IPS-20b (cell line): ENCODE results near the gene TRAPPC3.

Experiments used
- H3K27ac ChIP-seq: one replicate; pipeline ENCODE4 v1.5.1; 2013; ENCODE audit warnings: low read length
- H3K27me3 ChIP-seq: 2 replicates; pipeline ENCODE4 v1.6.1; 2013; ENCODE audit warnings: mild to moderate bottlenecking, low read length, inconsistent platforms; ENCODE audit not compliant: insufficient read depth
- H3K36me3 ChIP-seq: 2 replicates; pipeline ENCODE4 v1.6.1; 2013; ENCODE audit warnings: low read depth, mild to moderate bottlenecking, inconsistent platforms, low read length, moderate library complexity; ENCODE audit not compliant: insufficient read depth
- H3K4me1 ChIP-seq: 2 replicates; pipeline ENCODE4 v1.6.1; 2013; ENCODE audit warnings: mild to moderate bottlenecking, control low read depth, inconsistent platforms, low read length, moderate library complexity; ENCODE audit not compliant: insufficient read depth
- H3K4me3 ChIP-seq: 2 replicates; pipeline ENCODE4 v1.5.1; 2013; ENCODE audit warnings: mild to moderate bottlenecking, low read length, inconsistent platforms
- H3K9ac ChIP-seq: 2 replicates; pipeline ENCODE4 v1.6.1; 2013; ENCODE audit warnings: low read depth, mild to moderate bottlenecking, inconsistent platforms, low read length, moderate library complexity
- H3K9me3 ChIP-seq: 2 replicates; pipeline ENCODE4 v1.6.1; 2013; ENCODE audit warnings: mild to moderate bottlenecking, low read depth, low read length, inconsistent platforms; ENCODE audit not compliant: insufficient read depth

The TRAPPC3 gene

GRCh38 chr1:36100376-36100775, 48.9 kb downstream of the TRAPPC3 start:
- H3K4me3 ChIP-seq = no peak overlapping the region
- H3K9ac ChIP-seq = no peak overlapping the region
- H3K4me1 ChIP-seq = no peaks in the 10 kb centered on the region; the same call in 1 of the 2 replicates
- peaks cover 11% of the 10 kb centered on the region for H3K36me3 ChIP-seq
- no peaks in the 10 kb centered on the region for H3K9me3 ChIP-seq
- H3K27ac ChIP-seq = no peak overlapping the region
- no peaks in the 10 kb centered on the region for H3K27me3 ChIP-seq

- Histone ChIP-seq H3K9me3 (no peaks in the 10 kb centered on the region), H3K4me1 (no peaks in the 10 kb centered on the region; the same call in 1 of the 2 replicates), H3K27me3 (no peaks in the 10 kb centered on the region), H3K27ac (no peak overlapping the region), H3K4me3 (no peak overlapping the region), H3K9ac (no peak overlapping the region), H3K36me3 (peaks cover 16% of the 10 kb centered on the region)
Observed at GRCh38 chr1:36099681-36100341, 49.5 kb downstream of the TRAPPC3 start.

- peaks cover 26% of the 10 kb centered on the region for H3K36me3 ChIP-seq
- no peaks in the 10 kb centered on the region; the same call in 1 of the 2 replicates for H3K4me1 ChIP-seq
- no peak overlapping the region for H3K9ac ChIP-seq
- no peaks in the 10 kb centered on the region for H3K9me3 ChIP-seq
- H3K27ac ChIP-seq = no peak overlapping the region
- H3K27me3 ChIP-seq = no peaks in the 10 kb centered on the region
- H3K4me3 ChIP-seq = no peak overlapping the region
Observed at GRCh38 chr1:36098650-36099365, 50.5 kb downstream of the TRAPPC3 start.

GRCh38 chr1:36097693-36098585, 51.3 kb downstream of the TRAPPC3 start:
- Histone ChIP-seq H3K4me3 (no peak overlapping the region), H3K36me3 (peaks cover 35% of the 10 kb centered on the region), H3K27ac (no peak overlapping the region), H3K9me3 (no peaks in the 10 kb centered on the region), H3K4me1 (no peaks in the 10 kb centered on the region; the same call in 1 of the 2 replicates), H3K27me3 (no peaks in the 10 kb centered on the region), H3K9ac (no peak overlapping the region)

GRCh38 chr1:36096500-36097432, 52.5 kb downstream of the TRAPPC3 start:
- H3K27me3 ChIP-seq = no peaks in the 10 kb centered on the region
- H3K9me3 ChIP-seq = no peaks in the 10 kb centered on the region
- H3K4me1 ChIP-seq = no peaks in the 10 kb centered on the region; the same call in 1 of the 2 replicates
- H3K4me3 ChIP-seq = no peak overlapping the region
- peaks cover 47% of the 10 kb centered on the region for H3K36me3 ChIP-seq
- no peak overlapping the region for H3K27ac ChIP-seq
- no peak overlapping the region; the same call in 1 of the 2 replicates for H3K9ac ChIP-seq

- Histone ChIP-seq H3K4me1 (no peaks in the 10 kb centered on the region; the same call in 1 of the 2 replicates), H3K9ac (no peak overlapping the region), H3K36me3 (peaks cover 56% of the 10 kb centered on the region)
Observed at GRCh38 chr1:36095760-36096405, 53.4 kb downstream of the TRAPPC3 start.

GRCh38 chr1:36094621-36095061, 54.6 kb downstream of the TRAPPC3 start:
- no peak overlapping the region for H3K4me3 ChIP-seq
- no peak overlapping the region for H3K9ac ChIP-seq
- H3K9me3 ChIP-seq = no peaks in the 10 kb centered on the region
- peaks cover 56% of the 10 kb centered on the region for H3K36me3 ChIP-seq
- peaks cover 2% of the 10 kb centered on the region; the same call in 1 of the 2 replicates for H3K4me1 ChIP-seq
- H3K27me3 ChIP-seq = no peaks in the 10 kb centered on the region
- no peak overlapping the region for H3K27ac ChIP-seq

More at GRCh38 chr1:36095760-36096405, 53.4 kb downstream of the TRAPPC3 start:
- Histone ChIP-seq H3K27ac (no peak overlapping the region), H3K4me3 (no peak overlapping the region), H3K9me3 (no peaks in the 10 kb centered on the region), H3K27me3 (no peaks in the 10 kb centered on the region)

GRCh38 chr1:36093929-36094328, 55.4 kb downstream of the TRAPPC3 start:
- Histone ChIP-seq H3K9ac (no peak overlapping the region), H3K4me3 (no peak overlapping the region), H3K36me3 (peaks cover 56% of the 10 kb centered on the region), H3K27me3 (no peaks in the 10 kb centered on the region), H3K27ac (no peak overlapping the region), H3K9me3 (no peaks in the 10 kb centered on the region), H3K4me1 (peaks cover 3% of the 10 kb centered on the region; the same call in 1 of the 2 replicates)

GRCh38 chr1:36093226-36093625, 56.1 kb downstream of the TRAPPC3 start:
- no peaks in the 10 kb centered on the region for H3K9me3 ChIP-seq
- H3K27ac ChIP-seq = no peak overlapping the region
- no peaks in the 10 kb centered on the region for H3K27me3 ChIP-seq
- no peak overlapping the region for H3K9ac ChIP-seq
- H3K4me1 ChIP-seq = peaks cover 3% of the 10 kb centered on the region; the same call in 1 of the 2 replicates
- no peak overlapping the region for H3K4me3 ChIP-seq
- peaks cover 56% of the 10 kb centered on the region for H3K36me3 ChIP-seq

GRCh38 chr1:36092798-36093185, 56.5 kb downstream of the TRAPPC3 start:
- Histone ChIP-seq H3K36me3 (peaks cover 56% of the 10 kb centered on the region), H3K27me3 (no peaks in the 10 kb centered on the region), H3K4me1 (peaks cover 3% of the 10 kb centered on the region; the same call in 1 of the 2 replicates), H3K9ac (no peak overlapping the region), H3K9me3 (no peaks in the 10 kb centered on the region), H3K27ac (no peak overlapping the region), H3K4me3 (no peak overlapping the region)
